ENCODE results near the gene RASAL2. TPM values are rescaled to one million over a fixed set of nuclear protein-coding genes. Genes with fewer than 3 reads are reported as not detected.

The RASAL2 gene
- polyA plus RNA-seq, 1 experiment, result 27.7 TPM

DNA sequence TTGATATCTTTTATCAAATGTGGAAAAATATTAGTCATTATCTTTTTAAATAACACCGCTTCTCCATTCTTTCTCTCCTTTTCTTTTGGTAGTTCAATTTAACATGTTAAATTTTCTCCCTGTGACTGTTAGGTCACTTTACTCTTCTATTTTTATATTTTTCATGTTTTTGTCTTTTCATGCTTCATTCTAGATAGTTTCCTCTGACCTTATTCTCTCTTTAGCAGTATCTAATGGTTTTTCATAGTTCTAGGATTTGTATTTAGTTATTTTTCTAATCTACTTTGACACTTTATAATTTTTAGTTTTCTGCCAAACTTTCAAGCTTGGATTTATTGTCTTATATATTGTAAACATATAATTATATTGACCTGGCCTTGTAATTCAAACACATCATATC lies 116.0 kb downstream of the RASAL2 start:
- Histone ChIP-seq H3K27me3 (ENCODE audit: control insufficient read depth, insufficient read depth, low read length) (no peaks in the 10 kb centered on the region), H3K36me3 (ENCODE audit: control insufficient read depth, insufficient read depth, low read length) (no peaks in the 10 kb centered on the region), H3K4me3 (ENCODE audit: low read depth, low read length) (no peak overlapping the region)
- ChIA-PET CTCF (no interaction called here), POLR2A (no interaction called here)
- DNase-seq (ENCODE audit: low read depth), result no peak
- TF ChIP-seq, protein P1, sequence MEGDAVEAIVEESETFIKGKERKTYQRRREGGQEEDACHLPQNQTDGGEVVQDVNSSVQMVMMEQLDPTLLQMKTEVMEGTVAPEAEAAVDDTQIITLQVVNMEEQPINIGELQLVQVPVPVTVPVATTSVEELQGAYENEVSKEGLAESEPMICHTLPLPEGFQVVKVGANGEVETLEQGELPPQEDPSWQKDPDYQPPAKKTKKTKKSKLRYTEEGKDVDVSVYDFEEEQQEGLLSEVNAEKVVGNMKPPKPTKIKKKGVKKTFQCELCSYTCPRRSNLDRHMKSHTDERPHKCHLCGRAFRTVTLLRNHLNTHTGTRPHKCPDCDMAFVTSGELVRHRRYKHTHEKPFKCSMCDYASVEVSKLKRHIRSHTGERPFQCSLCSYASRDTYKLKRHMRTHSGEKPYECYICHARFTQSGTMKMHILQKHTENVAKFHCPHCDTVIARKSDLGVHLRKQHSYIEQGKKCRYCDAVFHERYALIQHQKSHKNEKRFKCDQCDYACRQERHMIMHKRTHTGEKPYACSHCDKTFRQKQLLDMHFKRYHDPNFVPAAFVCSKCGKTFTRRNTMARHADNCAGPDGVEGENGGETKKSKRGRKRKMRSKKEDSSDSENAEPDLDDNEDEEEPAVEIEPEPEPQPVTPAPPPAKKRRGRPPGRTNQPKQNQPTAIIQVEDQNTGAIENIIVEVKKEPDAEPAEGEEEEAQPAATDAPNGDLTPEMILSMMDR (IDR thresholded peaks at IDR 0.05; ENCODE audit: insufficient read depth, low read depth, low read length), result no peak

DNA sequence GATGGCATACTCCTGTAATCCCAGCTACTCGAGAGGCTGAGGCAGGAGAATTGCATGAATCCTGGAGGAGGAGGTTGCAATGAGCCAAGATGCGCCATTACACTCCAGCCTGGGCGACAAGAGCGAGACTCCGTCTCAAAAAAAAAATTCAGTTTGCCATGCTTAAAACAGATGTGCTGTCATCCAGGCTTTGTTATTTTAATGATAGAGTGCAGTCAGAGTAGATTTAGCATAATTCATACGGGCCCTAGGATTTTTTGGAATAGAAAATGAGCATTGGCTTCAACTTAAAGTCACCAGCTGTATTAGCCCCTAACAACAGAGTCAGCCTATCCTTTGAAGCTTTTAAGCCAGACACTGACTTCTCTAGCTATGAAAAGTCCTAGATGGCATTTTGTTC lies 124.6 kb downstream of the RASAL2 start:
- H3K4me3 ChIP-seq (ENCODE audit: low read depth, low read length), result no peak overlapping the region
- H3K36me3 ChIP-seq (ENCODE audit: control insufficient read depth, insufficient read depth, low read length), result no peaks in the 10 kb centered on the region
- no peaks in the 10 kb centered on the region for H3K27me3 ChIP-seq (ENCODE audit: control insufficient read depth, insufficient read depth, low read length)
- DNase-seq (ENCODE audit: low read depth), result no peak
- POLR2A ChIA-PET, result no interaction called here
- TF ChIP-seq, protein P1 (IDR thresholded peaks at IDR 0.05; ENCODE audit: insufficient read depth, low read depth, low read length), result no peak
- CTCF ChIA-PET, result interaction anchor here (0.9 to 1.2 kb wide), 3 partner anchors 13 to 186 kb away, joined by 3 to 5 read pairs (median 3); no protein-coding TSS in a partner anchor

DNA sequence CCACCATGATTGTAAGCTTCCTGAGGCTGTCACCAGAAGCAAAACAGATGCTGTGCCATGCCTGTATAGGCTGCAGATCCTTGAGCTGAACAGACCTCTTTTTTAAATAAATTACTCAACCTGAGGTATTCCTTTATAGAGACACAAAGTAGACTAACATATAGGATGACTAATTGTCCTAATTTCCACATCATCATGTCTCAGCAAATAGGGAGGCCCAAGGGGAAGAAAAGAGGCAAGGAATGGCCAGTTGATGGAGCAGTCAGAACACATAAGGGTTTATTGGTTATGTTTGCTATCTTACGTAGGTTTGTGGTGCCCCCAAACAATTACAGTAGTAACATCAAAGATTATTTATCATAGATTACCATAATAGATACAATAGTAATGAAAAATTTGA lies 126.2 kb downstream of the RASAL2 start:
- POLR2A ChIA-PET, result no interaction called here
- TF ChIP-seq, protein P1 (IDR thresholded peaks at IDR 0.05; ENCODE audit: insufficient read depth, low read depth, low read length), result no peak
- H3K36me3 ChIP-seq (ENCODE audit: control insufficient read depth, insufficient read depth, low read length), result no peaks in the 10 kb centered on the region
- no peak overlapping the region for H3K4me3 ChIP-seq (ENCODE audit: low read depth, low read length)
- no peak for DNase-seq (ENCODE audit: low read depth)
- H3K27me3 ChIP-seq (ENCODE audit: control insufficient read depth, insufficient read depth, low read length), result no peaks in the 10 kb centered on the region
- CTCF ChIA-PET, result no interaction called here

DNA sequence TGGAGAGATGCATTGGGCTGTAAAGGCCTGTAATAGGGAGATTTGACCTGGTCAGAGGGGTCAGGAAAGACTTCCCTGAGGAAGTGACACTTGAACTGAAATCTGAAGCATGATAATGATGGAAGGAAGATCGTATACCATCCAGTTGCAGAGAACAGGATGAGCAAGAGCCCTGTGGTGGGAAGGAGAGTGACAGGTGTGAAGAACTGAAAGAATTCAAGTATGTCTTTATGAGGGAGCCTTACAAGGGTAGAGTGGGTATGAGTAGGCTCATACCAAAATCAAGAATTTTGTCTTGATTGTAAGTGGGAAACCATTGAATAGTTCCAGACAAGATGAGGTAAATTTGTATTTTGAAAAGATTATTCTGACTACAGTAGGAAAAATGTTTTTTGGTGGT lies 129.4 kb downstream of the RASAL2 start:
- TF ChIP-seq, protein P1 (IDR thresholded peaks at IDR 0.05; ENCODE audit: insufficient read depth, low read depth, low read length), result no peak
- ChIA-PET CTCF (no interaction called here), POLR2A (no interaction called here)

DNA sequence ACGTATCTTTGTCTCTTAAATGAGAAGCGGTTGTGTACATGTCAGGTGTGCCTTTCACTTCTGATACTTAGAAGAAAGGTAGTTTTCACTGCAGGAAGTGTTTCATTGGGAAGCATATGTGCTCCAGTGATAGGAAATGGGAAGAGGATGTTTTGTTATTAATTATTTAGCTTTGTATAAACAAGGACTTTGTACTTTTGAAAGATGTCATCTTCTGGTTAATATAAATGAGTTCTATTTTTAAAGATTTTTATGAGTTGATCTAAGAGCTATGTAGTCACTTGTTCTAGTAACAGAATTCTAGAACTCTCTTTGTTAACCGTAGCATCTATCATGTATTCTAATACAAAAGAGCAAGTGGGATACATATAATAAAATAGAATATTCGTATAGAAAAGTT lies 130.5 kb downstream of the RASAL2 start:
- ChIA-PET CTCF (no interaction called here), POLR2A (interaction anchor here (0.6 kb wide), 1 partner anchor 16 kb away, joined by 3 read pairs; no protein-coding TSS in a partner anchor)
- TF ChIP-seq, protein P1 (IDR thresholded peaks at IDR 0.05; ENCODE audit: insufficient read depth, low read depth, low read length), result no peak
- Histone ChIP-seq H3K36me3 (ENCODE audit: control insufficient read depth, insufficient read depth, low read length) (no peaks in the 10 kb centered on the region), H3K4me3 (ENCODE audit: low read depth, low read length) (no peak overlapping the region), H3K27me3 (ENCODE audit: control insufficient read depth, insufficient read depth, low read length) (no peaks in the 10 kb centered on the region)
- no peak for DNase-seq (ENCODE audit: low read depth)

More for the DNA sequence above, 129.4 kb downstream of the RASAL2 start:
- Histone ChIP-seq H3K27me3 (ENCODE audit: control insufficient read depth, insufficient read depth, low read length) (no peaks in the 10 kb centered on the region), H3K4me3 (ENCODE audit: low read depth, low read length) (no peak overlapping the region), H3K36me3 (ENCODE audit: control insufficient read depth, insufficient read depth, low read length) (no peaks in the 10 kb centered on the region)
- no peak for DNase-seq (ENCODE audit: low read depth)
